ENCODE results near the gene GYG2.
A peak's percentile ranks its signal among the peaks of the same experiment; 100 is the strongest.
"Not testable (repeated sequence)": the region's sequence is repeated elsewhere in the genome, so short reads cannot be mapped to it uniquely, and the experiment has no call there.

GYG2 gene

GRCh38 chrX:2910109-2910508 lies 81.4 kb downstream of the GYG2 start:
- DNase-seq, result no peak

- DNase-seq, result no peak
Observed at GRCh38 chrX:2913118-2913517, 84.4 kb downstream of the GYG2 start.

- no peak for DNase-seq
Observed at GRCh38 chrX:2917767-2918166, 89.0 kb downstream of the GYG2 start.

GRCh38 chrX:2921193-2921592 lies 92.5 kb downstream of the GYG2 start:
- DNase-seq, result no peak

GRCh38 chrX:2921750-2922149 lies 93.0 kb downstream of the GYG2 start:
- DNase-seq, result no peak

GRCh38 chrX:2924151-2924550 lies 95.4 kb downstream of the GYG2 start:
- no peak for DNase-seq

- not testable (repeated sequence) for DNase-seq
Observed at GRCh38 chrX:2926255-2926654, 97.5 kb downstream of the GYG2 start.

GRCh38 chrX:2926664-2927275 lies 98.0 kb downstream of the GYG2 start:
- DNase-seq, result no peak

GRCh38 chrX:2928191-2928582 lies 99.5 kb downstream of the GYG2 start:
- DNase-seq, result peak; percentile 1 to 63

- peak; percentile 45 to 63 for DNase-seq
Observed at GRCh38 chrX:2928583-2929434, 100.1 kb downstream of the GYG2 start, which contains the start of gene ARSD. Gene ARSD (minus strand): TSS chrX:2929339. CDS start chrX:2929275, 64 bp downstream.

- no peak for DNase-seq
Observed at GRCh38 chrX:2931155-2931554, 102.4 kb downstream of the GYG2 start.

- DNase-seq, result no peak
Observed at GRCh38 chrX:2931612-2932011, 102.9 kb downstream of the GYG2 start.

All from SW 1271 (cell line).